ENCODE data around the gene PCNX4.
A peak's percentile ranks its signal among the peaks of the same experiment; 100 is the strongest.

GRCh38 chr14:60164712-60165546, 73.2 kb downstream of the PCNX4 start, which contains the start of gene DHRS7:
- TF ChIP-seq, protein P1, sequence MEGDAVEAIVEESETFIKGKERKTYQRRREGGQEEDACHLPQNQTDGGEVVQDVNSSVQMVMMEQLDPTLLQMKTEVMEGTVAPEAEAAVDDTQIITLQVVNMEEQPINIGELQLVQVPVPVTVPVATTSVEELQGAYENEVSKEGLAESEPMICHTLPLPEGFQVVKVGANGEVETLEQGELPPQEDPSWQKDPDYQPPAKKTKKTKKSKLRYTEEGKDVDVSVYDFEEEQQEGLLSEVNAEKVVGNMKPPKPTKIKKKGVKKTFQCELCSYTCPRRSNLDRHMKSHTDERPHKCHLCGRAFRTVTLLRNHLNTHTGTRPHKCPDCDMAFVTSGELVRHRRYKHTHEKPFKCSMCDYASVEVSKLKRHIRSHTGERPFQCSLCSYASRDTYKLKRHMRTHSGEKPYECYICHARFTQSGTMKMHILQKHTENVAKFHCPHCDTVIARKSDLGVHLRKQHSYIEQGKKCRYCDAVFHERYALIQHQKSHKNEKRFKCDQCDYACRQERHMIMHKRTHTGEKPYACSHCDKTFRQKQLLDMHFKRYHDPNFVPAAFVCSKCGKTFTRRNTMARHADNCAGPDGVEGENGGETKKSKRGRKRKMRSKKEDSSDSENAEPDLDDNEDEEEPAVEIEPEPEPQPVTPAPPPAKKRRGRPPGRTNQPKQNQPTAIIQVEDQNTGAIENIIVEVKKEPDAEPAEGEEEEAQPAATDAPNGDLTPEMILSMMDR (conservative IDR thresholded peaks at IDR 0.05; ENCODE audit: low read depth in 2 of 2): peak in 1 of 2 experiments; percentile 47; a peak in 2 of 4 replicates
- TF ChIP-seq JUNB (IDR thresholded peaks at IDR 0.05; ENCODE audit: unreplicated experiment) (no peak), EZH2 (IDR thresholded peaks at IDR 0.05; ENCODE audit: low read depth, unreplicated experiment) (no peak), ZNF114 (CRISPR knock-in tag; IDR thresholded peaks at IDR 0.05) (no peak), EZH2phosphoT487 (IDR thresholded peaks at IDR 0.05; ENCODE audit: unreplicated experiment) (no peak), POLR2AphosphoS5 (IDR thresholded peaks at IDR 0.05; ENCODE audit: low read depth) (peak; percentile 62), ZNF331 (CRISPR knock-in tag; IDR thresholded peaks at IDR 0.05; ENCODE audit: low read depth) (no peak), CREB1 (CRISPR knock-in tag; IDR thresholded peaks at IDR 0.05; ENCODE audit: low read depth) (0 out of 2 replicates have a peak, but pooled peaks have one; percentile 40)
- TF ChIP-seq, protein P2, sequence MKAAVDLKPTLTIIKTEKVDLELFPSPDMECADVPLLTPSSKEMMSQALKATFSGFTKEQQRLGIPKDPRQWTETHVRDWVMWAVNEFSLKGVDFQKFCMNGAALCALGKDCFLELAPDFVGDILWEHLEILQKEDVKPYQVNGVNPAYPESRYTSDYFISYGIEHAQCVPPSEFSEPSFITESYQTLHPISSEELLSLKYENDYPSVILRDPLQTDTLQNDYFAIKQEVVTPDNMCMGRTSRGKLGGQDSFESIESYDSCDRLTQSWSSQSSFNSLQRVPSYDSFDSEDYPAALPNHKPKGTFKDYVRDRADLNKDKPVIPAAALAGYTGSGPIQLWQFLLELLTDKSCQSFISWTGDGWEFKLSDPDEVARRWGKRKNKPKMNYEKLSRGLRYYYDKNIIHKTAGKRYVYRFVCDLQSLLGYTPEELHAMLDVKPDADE (IDR thresholded peaks at IDR 0.05): no peak
